ENCODE results near the gene ADAM23.

ADAM23 gene

DNA sequence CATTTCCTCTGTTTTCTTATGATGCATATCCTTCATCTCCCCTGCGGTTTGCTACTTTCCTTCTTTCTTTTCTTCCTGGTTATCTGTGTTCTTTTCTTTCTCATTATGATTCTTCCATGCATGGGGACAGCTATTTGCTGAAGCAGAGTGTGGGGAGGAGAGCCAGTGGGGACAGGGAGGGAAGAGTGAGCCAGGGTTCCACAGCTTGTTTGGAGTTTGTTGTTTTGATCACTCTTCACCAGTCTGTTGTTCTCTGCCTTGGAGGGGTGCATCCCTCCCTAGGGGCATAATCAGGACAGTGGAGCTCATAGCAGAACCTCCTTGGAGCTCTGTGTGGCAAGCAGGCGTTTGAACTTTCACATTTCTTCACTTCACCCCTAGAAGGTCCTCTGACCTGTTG is 68.0 kb downstream of the ADAM23 start:
- TF ChIP-seq FOXP2 (optimal IDR thresholded peaks at IDR 0.05; ENCODE audit: control extremely low read depth, extremely low read length, insufficient read depth) (no peak), EZH2 (IDR thresholded peaks at IDR 0.05) (no peak), POLR2AphosphoS5 (IDR thresholded peaks at IDR 0.05; ENCODE audit: borderline replicate concordance, low read depth, low read length) (no peak)
- DNase-seq (ENCODE audit: low read depth, low spot score): no peak
- H3K9ac ChIP-seq (ENCODE audit: insufficient read length): no peak overlapping the region
- H3K9me3 ChIP-seq (ENCODE audit: low read depth, low read length): no peaks in the 10 kb centered on the region
- H3K36me3 ChIP-seq (ENCODE audit: insufficient read depth, low read length): no peaks in the 10 kb centered on the region
- H3K27ac ChIP-seq: no peak overlapping the region
- H3K4me3 ChIP-seq: no peak overlapping the region

DNA sequence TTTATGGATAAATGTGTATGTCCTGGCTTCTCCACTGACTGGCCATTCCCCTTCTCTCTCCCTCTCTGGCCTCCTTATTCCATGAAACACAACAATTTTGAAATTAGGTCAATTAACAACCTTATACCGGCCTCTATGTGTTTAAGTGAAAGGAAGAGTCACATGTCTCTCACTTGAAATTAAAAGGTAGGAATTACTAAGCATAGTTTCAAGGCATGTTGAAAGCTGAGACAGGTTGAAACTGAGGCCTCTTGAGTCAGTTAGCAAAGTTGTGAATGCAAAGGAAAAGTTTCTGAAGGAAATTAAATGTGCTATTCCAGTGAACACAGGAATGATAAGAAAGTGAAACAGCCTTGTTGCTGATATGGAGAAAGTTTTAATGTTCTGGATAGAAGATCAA is 69.7 kb downstream of the ADAM23 start:
- no peak overlapping the region for H3K4me3 ChIP-seq
- no peaks in the 10 kb centered on the region for H3K9me3 ChIP-seq (ENCODE audit: low read depth, low read length)
- H3K27ac ChIP-seq: no peak overlapping the region
- TF ChIP-seq POLR2AphosphoS5 (IDR thresholded peaks at IDR 0.05; ENCODE audit: borderline replicate concordance, low read depth, low read length): no peak
- TF ChIP-seq FOXP2 (optimal IDR thresholded peaks at IDR 0.05; ENCODE audit: control extremely low read depth, extremely low read length, insufficient read depth): no peak
- TF ChIP-seq EZH2 (IDR thresholded peaks at IDR 0.05): no peak
- H3K36me3 ChIP-seq (ENCODE audit: insufficient read depth, low read length): no peaks in the 10 kb centered on the region
- DNase-seq (ENCODE audit: low read depth, low spot score): no peak
- H3K9ac ChIP-seq (ENCODE audit: insufficient read length): no peak overlapping the region

DNA sequence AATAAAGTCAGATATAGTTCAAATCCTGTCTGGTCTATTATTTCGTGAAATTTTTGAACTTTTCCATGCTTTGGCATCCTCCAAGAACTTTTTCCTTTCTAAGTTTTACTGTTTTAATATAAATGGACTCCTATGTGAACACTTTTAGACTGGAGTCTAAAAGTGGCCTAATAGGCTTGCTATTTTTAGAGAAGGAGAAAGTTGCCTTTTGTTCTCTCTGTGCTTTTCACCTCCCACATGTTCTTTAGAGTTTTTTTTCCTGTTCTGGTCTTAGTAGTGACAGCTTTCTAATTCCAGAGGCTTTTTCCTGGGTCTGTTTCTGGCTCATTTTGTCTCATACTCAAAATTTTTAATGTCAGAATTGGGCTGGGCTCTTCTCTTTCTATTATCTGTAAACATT is 72.2 kb downstream of the ADAM23 start:
- Histone ChIP-seq H3K4me3 (no peak overlapping the region), H3K9me3 (ENCODE audit: low read depth, low read length) (no peaks in the 10 kb centered on the region), H3K36me3 (ENCODE audit: insufficient read depth, low read length) (no peaks in the 10 kb centered on the region), H3K27ac (no peak overlapping the region), H3K9ac (ENCODE audit: insufficient read length) (no peak overlapping the region)
- TF ChIP-seq FOXP2 (optimal IDR thresholded peaks at IDR 0.05; ENCODE audit: control extremely low read depth, extremely low read length, insufficient read depth) (no peak), EZH2 (IDR thresholded peaks at IDR 0.05) (no peak), POLR2AphosphoS5 (IDR thresholded peaks at IDR 0.05; ENCODE audit: borderline replicate concordance, low read depth, low read length) (no peak)
- no peak for DNase-seq (ENCODE audit: low read depth, low spot score)

DNA sequence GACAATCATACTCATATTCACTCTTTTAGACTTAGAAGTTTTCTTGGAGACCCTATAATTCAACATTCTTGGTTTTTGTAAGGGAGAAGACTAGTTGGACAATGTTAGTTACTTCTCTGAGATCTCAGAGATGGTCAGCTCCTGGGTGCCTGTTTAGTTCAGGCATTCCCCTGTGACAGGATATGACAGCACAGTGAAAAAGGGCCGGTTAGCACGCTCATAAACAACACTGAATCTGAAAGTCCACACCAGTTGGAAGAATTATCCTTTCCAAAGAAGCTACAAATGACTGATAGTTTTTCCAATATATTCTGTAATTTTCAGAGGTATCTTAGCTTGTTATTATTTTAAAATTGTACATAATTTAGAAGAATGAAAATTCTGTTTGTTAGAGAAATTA is 75.7 kb downstream of the ADAM23 start:
- Histone ChIP-seq H3K4me3 (no peak overlapping the region), H3K27ac (no peak overlapping the region), H3K9me3 (ENCODE audit: low read depth, low read length) (no peaks in the 10 kb centered on the region), H3K9ac (ENCODE audit: insufficient read length) (no peak overlapping the region), H3K36me3 (ENCODE audit: insufficient read depth, low read length) (no peaks in the 10 kb centered on the region)
- TF ChIP-seq POLR2AphosphoS5 (IDR thresholded peaks at IDR 0.05; ENCODE audit: borderline replicate concordance, low read depth, low read length) (no peak), FOXP2 (optimal IDR thresholded peaks at IDR 0.05; ENCODE audit: control extremely low read depth, extremely low read length, insufficient read depth) (no peak), EZH2 (IDR thresholded peaks at IDR 0.05) (no peak)
- DNase-seq (ENCODE audit: low read depth, low spot score): no peak

DNA sequence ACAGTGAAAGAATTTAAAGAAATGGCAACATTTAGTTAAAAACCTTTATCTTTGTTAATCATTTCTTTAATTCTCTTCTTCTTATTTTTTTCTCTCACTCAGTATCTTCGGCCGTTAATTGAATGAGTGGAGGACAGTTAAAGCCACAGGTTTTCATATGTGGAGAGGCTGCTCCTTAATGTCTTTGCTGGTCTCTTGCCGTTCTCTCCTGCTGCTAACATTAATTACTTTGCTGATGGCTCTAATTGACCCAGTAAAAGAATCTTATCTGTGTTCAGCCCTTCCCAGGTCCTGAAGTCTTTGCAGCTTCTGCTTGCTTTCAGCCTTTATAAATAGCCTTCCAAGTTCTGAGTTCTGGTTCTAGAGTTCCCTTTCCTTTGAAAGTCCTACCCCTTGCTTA is 77.1 kb downstream of the ADAM23 start:
- Histone ChIP-seq H3K9ac (ENCODE audit: insufficient read length) (no peak overlapping the region), H3K9me3 (ENCODE audit: low read depth, low read length) (no peaks in the 10 kb centered on the region), H3K4me3 (no peak overlapping the region), H3K36me3 (ENCODE audit: insufficient read depth, low read length) (no peaks in the 10 kb centered on the region), H3K27ac (no peak overlapping the region)
- no peak for DNase-seq (ENCODE audit: low read depth, low spot score)
- TF ChIP-seq POLR2AphosphoS5 (IDR thresholded peaks at IDR 0.05; ENCODE audit: borderline replicate concordance, low read depth, low read length): no peak
- no peak for TF ChIP-seq FOXP2 (optimal IDR thresholded peaks at IDR 0.05; ENCODE audit: control extremely low read depth, extremely low read length, insufficient read depth)
- TF ChIP-seq EZH2 (IDR thresholded peaks at IDR 0.05): no peak

DNA sequence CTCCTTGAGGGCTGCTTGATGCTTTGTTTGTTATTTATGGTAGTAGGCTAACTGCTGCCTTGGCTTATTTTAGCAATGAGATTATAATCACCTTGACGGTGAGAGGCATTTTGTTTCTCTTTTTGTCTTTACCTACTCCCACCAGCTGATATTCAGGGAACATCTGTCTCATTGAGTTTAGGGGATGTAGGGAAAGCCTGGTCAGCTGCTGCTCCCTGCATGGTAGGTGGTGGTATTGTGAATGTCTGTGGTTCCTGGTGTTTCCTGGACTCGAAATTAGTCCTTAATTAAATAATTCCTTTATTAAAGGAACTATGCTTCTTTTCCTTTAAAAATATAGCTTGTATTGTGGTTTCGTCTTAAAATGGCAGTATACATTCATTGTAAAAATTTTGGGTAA is 77.8 kb downstream of the ADAM23 start:
- H3K9ac ChIP-seq (ENCODE audit: insufficient read length): no peak overlapping the region
- no peak for TF ChIP-seq EZH2 (IDR thresholded peaks at IDR 0.05)
- TF ChIP-seq FOXP2 (optimal IDR thresholded peaks at IDR 0.05; ENCODE audit: control extremely low read depth, extremely low read length, insufficient read depth): no peak
- TF ChIP-seq POLR2AphosphoS5 (IDR thresholded peaks at IDR 0.05; ENCODE audit: borderline replicate concordance, low read depth, low read length): no peak
- H3K27ac ChIP-seq: no peak overlapping the region
- no peak overlapping the region for H3K4me3 ChIP-seq
- H3K36me3 ChIP-seq (ENCODE audit: insufficient read depth, low read length): no peaks in the 10 kb centered on the region
- H3K9me3 ChIP-seq (ENCODE audit: low read depth, low read length): no peaks in the 10 kb centered on the region
- no peak for DNase-seq (ENCODE audit: low read depth, low spot score)

DNA sequence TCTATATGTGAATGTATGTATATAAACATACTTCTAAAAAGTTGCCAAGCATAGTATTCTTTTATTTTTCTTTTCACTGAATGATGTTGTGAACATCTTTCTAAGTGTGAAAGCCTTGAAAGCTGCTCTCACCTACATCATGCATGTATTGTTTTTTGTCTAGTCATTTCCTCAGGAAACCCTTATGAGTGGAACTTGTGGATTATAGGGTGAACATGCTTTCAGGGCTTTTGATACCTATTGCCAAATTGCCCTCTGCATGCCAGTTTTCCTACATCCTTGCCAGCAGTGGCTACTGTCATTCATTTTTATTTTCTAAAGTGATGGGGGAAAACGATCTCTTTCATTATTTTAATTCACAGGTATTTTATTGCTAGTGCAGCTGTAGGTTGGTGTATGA is 78.3 kb downstream of the ADAM23 start:
- no peak overlapping the region for H3K27ac ChIP-seq
- H3K4me3 ChIP-seq: no peak overlapping the region
- TF ChIP-seq POLR2AphosphoS5 (IDR thresholded peaks at IDR 0.05; ENCODE audit: borderline replicate concordance, low read depth, low read length) (no peak), EZH2 (IDR thresholded peaks at IDR 0.05) (no peak)
- no peak overlapping the region for H3K9ac ChIP-seq (ENCODE audit: insufficient read length)
- no peaks in the 10 kb centered on the region for H3K9me3 ChIP-seq (ENCODE audit: low read depth, low read length)
- DNase-seq (ENCODE audit: low read depth, low spot score): no peak
- no peaks in the 10 kb centered on the region for H3K36me3 ChIP-seq (ENCODE audit: insufficient read depth, low read length)

DNA sequence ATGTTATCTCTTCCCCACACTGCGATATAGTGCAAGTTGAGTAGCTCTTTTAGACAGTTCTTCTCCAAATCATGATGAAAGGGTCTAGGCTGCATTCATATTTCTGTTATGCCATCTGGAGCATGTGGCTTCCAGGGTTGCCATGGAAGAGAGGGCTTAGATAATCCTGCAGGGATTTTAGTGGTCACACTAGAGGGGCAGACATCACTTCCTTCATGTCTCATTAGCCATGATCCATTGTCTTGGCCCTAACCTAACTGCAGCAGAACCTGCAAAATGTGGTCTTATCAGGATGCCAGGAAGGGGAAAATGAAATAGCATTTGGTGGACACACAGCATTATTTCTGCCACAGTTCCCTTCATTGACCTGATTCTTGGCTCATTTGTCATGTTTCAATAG is 83.1 kb downstream of the ADAM23 start:
- DNase-seq (ENCODE audit: low read depth, low spot score): no peak
- H3K4me3 ChIP-seq: no peak overlapping the region
- H3K27ac ChIP-seq: no peak overlapping the region

DNA sequence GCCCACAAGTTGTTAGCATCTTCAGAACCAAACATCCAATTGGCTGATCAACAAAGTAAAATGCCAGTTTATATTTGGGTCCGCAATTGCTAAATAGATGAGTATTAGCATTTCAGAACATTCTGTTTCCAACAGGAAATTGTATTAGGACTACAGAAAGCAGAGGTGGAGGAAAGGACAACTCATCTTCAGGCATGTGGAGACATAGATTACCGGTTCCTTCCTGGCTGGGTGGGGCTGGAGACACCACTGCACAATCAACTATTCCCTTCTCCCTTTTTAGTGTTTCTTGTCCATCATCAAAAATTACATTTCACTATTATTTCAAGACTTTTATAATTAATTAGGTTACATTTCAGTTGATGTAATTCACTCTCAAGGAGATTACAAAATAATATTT is 83.8 kb downstream of the ADAM23 start:
- TF ChIP-seq FOXP2 (optimal IDR thresholded peaks at IDR 0.05; ENCODE audit: control extremely low read depth, extremely low read length, insufficient read depth): no peak
- TF ChIP-seq EZH2 (IDR thresholded peaks at IDR 0.05): no peak
- TF ChIP-seq POLR2AphosphoS5 (IDR thresholded peaks at IDR 0.05; ENCODE audit: borderline replicate concordance, low read depth, low read length): no peak
- Histone ChIP-seq H3K27ac (no peak overlapping the region), H3K9me3 (ENCODE audit: low read depth, low read length) (no peaks in the 10 kb centered on the region), H3K4me3 (no peak overlapping the region), H3K36me3 (ENCODE audit: insufficient read depth, low read length) (no peaks in the 10 kb centered on the region), H3K9ac (ENCODE audit: insufficient read length) (no peak overlapping the region)
- no peak for DNase-seq (ENCODE audit: low read depth, low spot score)

More for the DNA sequence above, 83.1 kb downstream of the ADAM23 start:
- no peak for TF ChIP-seq EZH2 (IDR thresholded peaks at IDR 0.05)
- TF ChIP-seq FOXP2 (optimal IDR thresholded peaks at IDR 0.05; ENCODE audit: control extremely low read depth, extremely low read length, insufficient read depth): no peak
- TF ChIP-seq POLR2AphosphoS5 (IDR thresholded peaks at IDR 0.05; ENCODE audit: borderline replicate concordance, low read depth, low read length): no peak
- Histone ChIP-seq H3K9ac (ENCODE audit: insufficient read length) (no peak overlapping the region), H3K9me3 (ENCODE audit: low read depth, low read length) (no peaks in the 10 kb centered on the region), H3K36me3 (ENCODE audit: insufficient read depth, low read length) (no peaks in the 10 kb centered on the region)

All from SK-N-MC (cell line).